Measurements from ENCODE around the gene CGNL1.

Gene CGNL1

DNA sequence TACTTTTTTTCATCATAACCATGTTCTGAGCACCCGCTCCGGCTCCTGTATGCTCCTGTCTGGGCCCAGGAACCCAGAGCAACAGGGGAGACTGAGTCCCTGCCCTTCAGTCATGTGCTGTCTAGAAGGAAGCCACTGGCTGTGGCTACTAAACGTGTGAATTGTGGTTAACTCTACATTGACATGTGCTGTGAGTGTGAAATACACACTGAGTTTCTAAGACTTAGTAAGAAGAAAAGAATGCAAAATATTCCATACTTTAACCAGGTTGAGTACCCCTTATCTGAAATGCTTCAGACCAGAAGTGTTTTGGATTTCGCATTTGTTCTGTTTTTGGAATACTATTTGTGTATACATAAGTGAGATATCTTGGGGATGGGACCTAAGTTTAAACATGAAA lies 42.8 kb upstream of the CGNL1 start:
- Histone ChIP-seq H3K36me3 (replicated peaks; ENCODE audit: low read depth, low read length) (no peaks in the 10 kb centered on the region), H3K4me3 (ENCODE audit: low read length) (no peak overlapping the region), H3K4me2 (ENCODE audit: low read length) (no peak overlapping the region), H3K4me1 (ENCODE audit: low read length) (no peaks in the 10 kb centered on the region), H4K20me1 (ENCODE audit: insufficient read depth, low read length) (no peaks in the 10 kb centered on the region), H2AFZ (ENCODE audit: low read depth, low read length) (no peak overlapping the region), H3K79me2 (ENCODE audit: low read length) (no peaks in the 10 kb centered on the region), H3K27me3 (ENCODE audit: low read depth, low read length) (peaks cover 15% of the 10 kb centered on the region), H3K9me3 (ENCODE audit: insufficient read depth, low read length) (no peaks in the 10 kb centered on the region), H3K9ac (ENCODE audit: low read length) (no peak overlapping the region), H3K27ac (ENCODE audit: low read length) (no peak overlapping the region)
- TF ChIP-seq CTCF (IDR thresholded peaks at IDR 0.05; ENCODE audit: low read depth, low read length): no peak
- TF ChIP-seq EZH2phosphoT487 (IDR thresholded peaks at IDR 0.05; ENCODE audit: low read depth): no peak

- no peak overlapping the region for H3K4me2 ChIP-seq (ENCODE audit: low read length)
- no peaks in the 10 kb centered on the region for H4K20me1 ChIP-seq (ENCODE audit: insufficient read depth, low read length)
- no peak overlapping the region for H3K9ac ChIP-seq (ENCODE audit: low read length)
- no peak overlapping the region for H2AFZ ChIP-seq (ENCODE audit: low read depth, low read length)
- H3K79me2 ChIP-seq (ENCODE audit: low read length): no peaks in the 10 kb centered on the region
- H3K4me1 ChIP-seq (ENCODE audit: low read length): no peaks in the 10 kb centered on the region
- no peak overlapping the region for H3K27ac ChIP-seq (ENCODE audit: low read length)
- H3K4me3 ChIP-seq (ENCODE audit: low read length): no peak overlapping the region
- H3K9me3 ChIP-seq (ENCODE audit: insufficient read depth, low read length): no peaks in the 10 kb centered on the region
- TF ChIP-seq CTCF (IDR thresholded peaks at IDR 0.05; ENCODE audit: low read depth, low read length) (no peak), EZH2phosphoT487 (IDR thresholded peaks at IDR 0.05; ENCODE audit: low read depth) (no peak)
- H3K27me3 ChIP-seq (ENCODE audit: low read depth, low read length): peaks cover 14% of the 10 kb centered on the region
- H3K36me3 ChIP-seq (replicated peaks; ENCODE audit: low read depth, low read length): no peaks in the 10 kb centered on the region
These were observed 42.0 kb upstream of the CGNL1 start for GRCh38 chr15:57334257-57334656.

DNA sequence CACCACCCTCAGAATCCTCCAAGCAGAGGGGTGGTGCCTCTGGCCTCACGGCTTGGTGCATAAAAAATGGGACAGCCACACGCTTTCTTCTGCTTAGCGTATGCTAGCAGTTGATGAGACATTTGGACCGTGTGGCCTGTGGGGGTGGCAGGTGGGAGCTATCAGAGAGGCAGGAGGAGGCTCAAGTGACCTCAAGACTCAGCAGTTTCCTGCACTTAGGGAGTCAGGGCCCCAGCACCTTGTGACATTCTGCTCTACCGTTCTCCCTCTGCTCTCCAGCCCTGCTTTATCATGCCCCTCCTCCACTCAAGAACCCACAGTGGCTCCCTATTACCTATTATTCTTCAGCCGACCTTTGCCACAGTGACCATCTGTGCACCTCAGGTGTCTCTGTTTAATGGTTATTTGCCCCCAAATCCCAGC lies 41.0 kb upstream of the CGNL1 start:
- Histone ChIP-seq H3K9ac (ENCODE audit: low read length) (no peak overlapping the region), H2AFZ (ENCODE audit: low read depth, low read length) (no peak overlapping the region), H3K27ac (ENCODE audit: low read length) (no peak overlapping the region), H3K4me3 (ENCODE audit: low read length) (no peak overlapping the region), H3K27me3 (ENCODE audit: low read depth, low read length) (peaks cover 8% of the 10 kb centered on the region; the same call in 1 of the 2 replicates), H3K4me1 (ENCODE audit: low read length) (no peaks in the 10 kb centered on the region), H3K4me2 (ENCODE audit: low read length) (no peak overlapping the region), H4K20me1 (ENCODE audit: insufficient read depth, low read length) (no peaks in the 10 kb centered on the region), H3K79me2 (ENCODE audit: low read length) (no peaks in the 10 kb centered on the region), H3K36me3 (replicated peaks; ENCODE audit: low read depth, low read length) (no peaks in the 10 kb centered on the region), H3K9me3 (ENCODE audit: insufficient read depth, low read length) (no peaks in the 10 kb centered on the region)
- no peak for TF ChIP-seq CTCF (IDR thresholded peaks at IDR 0.05; ENCODE audit: low read depth, low read length)
- TF ChIP-seq EZH2phosphoT487 (IDR thresholded peaks at IDR 0.05; ENCODE audit: low read depth): no peak

GRCh38 chr15:57335719-57336118 lies 40.6 kb upstream of the CGNL1 start:
- H3K4me2 ChIP-seq (ENCODE audit: low read length): no peak overlapping the region
- no peaks in the 10 kb centered on the region for H3K79me2 ChIP-seq (ENCODE audit: low read length)
- H3K4me3 ChIP-seq (ENCODE audit: low read length): no peak overlapping the region
- no peak overlapping the region for H3K27ac ChIP-seq (ENCODE audit: low read length)
- H2AFZ ChIP-seq (ENCODE audit: low read depth, low read length): no peak overlapping the region
- no peaks in the 10 kb centered on the region for H3K9me3 ChIP-seq (ENCODE audit: insufficient read depth, low read length)
- H4K20me1 ChIP-seq (ENCODE audit: insufficient read depth, low read length): no peaks in the 10 kb centered on the region
- peaks cover 8% of the 10 kb centered on the region; the same call in 1 of the 2 replicates for H3K27me3 ChIP-seq (ENCODE audit: low read depth, low read length)
- H3K4me1 ChIP-seq (ENCODE audit: low read length): no peaks in the 10 kb centered on the region
- H3K9ac ChIP-seq (ENCODE audit: low read length): no peak overlapping the region
- no peaks in the 10 kb centered on the region for H3K36me3 ChIP-seq (replicated peaks; ENCODE audit: low read depth, low read length)
- no peak for TF ChIP-seq EZH2phosphoT487 (IDR thresholded peaks at IDR 0.05; ENCODE audit: low read depth)
- TF ChIP-seq CTCF (IDR thresholded peaks at IDR 0.05; ENCODE audit: low read depth, low read length): no peak

Measured in OCI-LY3 (cell line).